GM12878 (cell line): Measurements from ENCODE around the gene C19orf12. TPM values are rescaled to one million over a fixed set of nuclear protein-coding genes. Genes with fewer than 3 reads are reported as not detected.

Experiments used
- ATAC-seq: fragments of 200-7000 bp; cut with Tn5 transposase; 3 replicates; pipeline ENCODE4 v1.9.1; 2020; ENCODE audit warnings: mild to moderate bottlenecking, moderate library complexity
- BruUV-seq: library from RNA; stranded (reverse); fragments of 400-500 nt; replicated peaks from 2 replicates; lab custom pipeline; 2021; lab: Mats Ljungman, UMichigan
- CTCF ChIA-PET: fragments of 300-600 bp; sonication (Branson Sonifier 250); formaldehyde crosslinking; extraction: SDS; loops from one replicate; lab custom pipeline; 2021; ENCODE audit warnings: inconsistent platforms; lab: Yijun Ruan, JAX
- POLR2A ChIA-PET: fragments of 350-600 bp; formaldehyde crosslinking; extraction: SDS; loops from one replicate; lab custom pipeline; 2021; ENCODE audit warnings: inconsistent platforms; lab: Charles Lee
- RAD21 ChIA-PET: fragments of 300-600 bp; sonication (Branson Sonifier 250); formaldehyde crosslinking; loops from one replicate; lab custom pipeline; 2023; ENCODE audit warnings: antibody characterized with exemption; ENCODE audit not compliant: unreplicated experiment; lab: Charles Lee
- SMC1A ChIA-PET: fragments of 300-600 bp; sonication (Branson Sonifier 250); formaldehyde crosslinking; loops from one replicate; lab custom pipeline; 2023; ENCODE audit not compliant: unreplicated experiment, uncharacterized antibody; lab: Charles Lee
- DNase-seq: peaks from one replicate; pipeline ENCODE4 v3.0.0-alpha.2; 2011; ENCODE audit warnings: low read depth, low spot score
- FAIRE-seq: peaks from 3 replicates; lab custom pipeline; 2011; peaks lifted over from hg19 to GRCh38; lab: Jason Lieb, UNC
- H2AFZ ChIP-seq: 2 replicates; pipeline ENCODE4 v1.6.0; 2011; ENCODE audit warnings: low read depth, low read length, control low read depth; ENCODE audit not compliant: control insufficient read depth
- H3K27ac ChIP-seq: 2 replicates; pipeline ENCODE4 v1.5.1; 2011; ENCODE audit warnings: control low read depth; ENCODE audit not compliant: control insufficient read depth, insufficient read depth
- H3K27me3 ChIP-seq, 2 experiments: replicated peaks in 1 of 2; 2 replicates each; pipeline versions ENCODE4 v1.6.0 to v1.6.1; 2011; ENCODE audit warnings: low read length in 1 of 2; ENCODE audit not compliant: control insufficient read depth in 2 of 2, insufficient read depth in 2 of 2
- H3K36me3 ChIP-seq, 2 experiments: 2 replicates each; pipeline ENCODE4 v1.5.1; 2011; ENCODE audit warnings: low read length in 1 of 2; ENCODE audit not compliant: control insufficient read depth in 2 of 2, insufficient read depth in 2 of 2
- H3K4me1 ChIP-seq: 2 replicates; pipeline ENCODE4 v1.6.1; 2011; ENCODE audit warnings: mild to moderate bottlenecking, low read length, moderate library complexity, mixed read lengths; ENCODE audit not compliant: control insufficient read depth, insufficient read depth
- H3K4me2 ChIP-seq: 2 replicates; pipeline ENCODE4 v1.6.0; 2011; ENCODE audit warnings: control low read depth; ENCODE audit not compliant: control insufficient read depth, insufficient read depth
- H3K4me3 ChIP-seq: fragments of 200-600 bp; sonication (generic); 2 replicates; pipeline ENCODE4 v1.5.1; 2016
- H3K79me2 ChIP-seq: 2 replicates; pipeline ENCODE4 v1.6.0; 2011; ENCODE audit warnings: low read length; ENCODE audit not compliant: control insufficient read depth, insufficient read depth
- H3K9ac ChIP-seq: 2 replicates; pipeline ENCODE4 v1.8.0; 2011; ENCODE audit warnings: low read length, control low read depth, mixed read lengths; ENCODE audit not compliant: control insufficient read depth, insufficient read depth
- H3K9me3 ChIP-seq: replicated peaks from 3 replicates; pipeline ENCODE4 v1.5.1; 2011; ENCODE audit warnings: mild to moderate bottlenecking, low read length; ENCODE audit not compliant: control insufficient read depth, insufficient read depth
- H4K20me1 ChIP-seq: 2 replicates; pipeline ENCODE4 v1.6.0; 2011; ENCODE audit not compliant: control insufficient read depth, insufficient read depth
- CBX3 ChIP-seq: fragments of 200-600 bp; sonication (generic); IDR thresholded peaks from 2 replicates; pipeline ENCODE4 v1.6.1; 2016; ENCODE audit warnings: low read depth, borderline replicate concordance
- CHD4 ChIP-seq: fragments of 200-600 bp; sonication (generic); IDR thresholded peaks from 2 replicates; pipeline ENCODE4 v1.6.1; 2016; ENCODE audit warnings: mild to moderate bottlenecking
- CREB1 ChIP-seq: IDR thresholded peaks from 2 replicates; pipeline ENCODE4 v1.6.1; 2012; ENCODE audit warnings: low read depth, mild to moderate bottlenecking, inconsistent platforms
- KDM1A ChIP-seq: fragments of 200-600 bp; sonication (generic); IDR thresholded peaks from 2 replicates; pipeline ENCODE4 v1.6.1; 2016; ENCODE audit warnings: borderline replicate concordance
- NFXL1 ChIP-seq: fragments of 450-650 bp; IDR thresholded peaks from 2 replicates; pipeline ENCODE4 v1.6.1; 2017; ENCODE audit warnings: antibody characterized with exemption, mild to moderate bottlenecking, borderline replicate concordance
- RELA ChIP-seq: fragments of 450-650 bp; IDR thresholded peaks from 2 replicates; pipeline ENCODE4 v1.8.0; 2014; ENCODE audit warnings: borderline replicate concordance; ENCODE audit not compliant: partially characterized antibody
- SPI1 ChIP-seq: IDR thresholded peaks from 2 replicates; pipeline ENCODE4 v1.6.1; 2011; ENCODE audit warnings: low read depth, mild to moderate bottlenecking, low read length, moderate library complexity, borderline replicate concordance; ENCODE audit not compliant: insufficient read depth
- SUZ12 ChIP-seq: fragments of 200-600 bp; sonication (generic); IDR thresholded peaks from one replicate; pipeline ENCODE4 v1.6.1; 2018; ENCODE audit warnings: antibody characterized with exemption, mild to moderate bottlenecking; ENCODE audit not compliant: unreplicated experiment
- TAF1 ChIP-seq: IDR thresholded peaks from 2 replicates; pipeline ENCODE4 v1.6.1; 2011; ENCODE audit warnings: mild to moderate bottlenecking, low read depth, low read length, borderline replicate concordance
- ZBTB40 ChIP-seq: fragments of 450-650 bp; IDR thresholded peaks from 2 replicates; pipeline ENCODE4 v1.6.1; 2016; ENCODE audit warnings: mild to moderate bottlenecking, moderate library complexity, borderline replicate concordance
- ZNF274 ChIP-seq: IDR thresholded peaks from one replicate; pipeline ENCODE4 v1.8.0; 2011; ENCODE audit not compliant: insufficient read length, insufficient read depth
- WGBS: methylation state at CpG from one replicate; pipeline ENCODE4 v1.1.6; 2016; ENCODE audit warnings: low lambda C conversion rate; ENCODE audit not compliant: insufficient replicate concordance, insufficient coverage; ENCODE audit errors: missing lambda C conversion rate; 5-methylcytosine and 5-hydroxymethylcytosine counted together
- in situ Hi-C: fragments of 300-500 bp; cut with MboI; formaldehyde crosslinking; loops from 9 replicates; pipeline ENCODE4 v1.14.3; 2018; ENCODE audit warnings: mixed read lengths
- intact Hi-C: fragments of 100-400 bp; cut with micrococcal nuclease; formaldehyde crosslinking; loops from one replicate; pipeline ENCODE4 v1.14.2; 2022; ENCODE audit not compliant: unreplicated experiment
- polyA plus RNA-seq, 11 experiments: library from polyadenylated mRNA; depleted of rRNA in 4 of 11; unstranded in 6 of 11; stranded (reverse) in 5 of 11; fragments of >200 nt; fragmentation: Nextera tagmentation in 4 of 11; fragmentation: Illumina TruSeq in 1 of 11; extraction: Ambion mirVana in 4 of 11; extraction: Trizol in 1 of 11; gene quantifications; 1 replicate in 1 of 11; 2 replicates in 10 of 11; pipeline versions ENCODE4 v1.2.1 to v1.2.3, GENCODE V29; 2011 to 2016; ENCODE audit warnings: inconsistent platforms in 2 of 11, missing spikeins in 2 of 11, low read depth in 1 of 11
- total RNA-seq, 4 experiments: library from RNA; depleted of rRNA in 3 of 4; stranded (reverse); fragments of >200 nt in 3 of 4; fragmentation: Illumina TruSeq in 1 of 4; extraction: Trizol in 1 of 4; gene quantifications; 2 replicates each; pipeline versions ENCODE4 v1.2.1 to v1.2.3, GENCODE V29; 2013 to 2021

The C19orf12 gene
- total and polyA plus RNA-seq, 10 of the 15 experiments (the other 5 are each of a cell fraction or from before 2014, with no cell fraction given), result 2.3 to 23.5 (median 20.3) TPM

GRCh38 chr19:29683009-29683408 lies 32.1 kb downstream of the C19orf12 start:
- ChIA-PET SMC1A (no interaction called here), RAD21 (no interaction called here), CTCF (no interaction called here), POLR2A (no interaction called here)
- 34% methylated on average over 10 of the region's 10 CpGs for WGBS
- H3K9me3 ChIP-seq, result no peaks in the 10 kb centered on the region
- TF ChIP-seq ZNF274, result no peak
- no peak for TF ChIP-seq KDM1A
- no peak for TF ChIP-seq SPI1
- TF ChIP-seq CHD4, result no peak
- no peak for TF ChIP-seq ZBTB40
- TF ChIP-seq CBX3, result no peak
- TF ChIP-seq NFXL1, result no peak
- TF ChIP-seq TAF1, result no peak
- no peak for TF ChIP-seq RELA
- TF ChIP-seq SUZ12, result no peak
- TF ChIP-seq CREB1, result no peak
- no peak overlapping the region for H3K4me3 ChIP-seq
- H3K79me2 ChIP-seq, result no peaks in the 10 kb centered on the region
- H3K36me3 ChIP-seq, result peaks cover 0 to 2% of the 10 kb centered on the region in 2 experiments; a peak in 2 of 4 replicates
- no peaks in the 10 kb centered on the region for H4K20me1 ChIP-seq
- no peak overlapping the region for H2AFZ ChIP-seq
- no peak overlapping the region for H3K27ac ChIP-seq
- no peak for DNase-seq
- H3K27me3 ChIP-seq, result no peaks in the 10 kb centered on the region
- in situ Hi-C loops (no loop called here), intact Hi-C loops (no loop called here)
- no peak for FAIRE-seq
- H3K4me1 ChIP-seq, result peaks cover 27% of the 10 kb centered on the region
- ATAC-seq, result no peak
- no peak overlapping the region for H3K4me2 ChIP-seq
- BruUV-seq, result no TSS peak
- H3K9ac ChIP-seq, result no peak overlapping the region
